Panc1 (cell line): ENCODE data around the gene CERS1. TPM values are rescaled to one million over a fixed set of nuclear protein-coding genes. Genes with fewer than 3 reads are reported as not detected.

ENCODE experiments used
- ATAC-seq: fragments of 200-7000 bp; cut with Tn5 transposase; 2 replicates; pipeline ENCODE4 v1.9.1; 2020; ENCODE audit warnings: mild to moderate bottlenecking, moderate library complexity
- BruUV-seq: library from RNA; stranded (reverse); fragments of 400-500 nt; replicated peaks from 2 replicates; lab custom pipeline; 2021; lab: Mats Ljungman, UMichigan
- CTCF ChIA-PET: fragments of 300-600 bp; sonication (Branson Sonifier 250); formaldehyde crosslinking; loops from one replicate; lab custom pipeline; 2022; ENCODE audit warnings: antibody characterized with exemption; lab: Charles Lee
- POLR2A ChIA-PET: fragments of 300-600 bp; sonication (Branson Sonifier 250); formaldehyde crosslinking; loops from one replicate; lab custom pipeline; 2022; ENCODE audit warnings: antibody characterized with exemption; lab: Charles Lee
- DNase-seq: peaks from one replicate; pipeline ENCODE4 v3.0.0-alpha.2; 2010; ENCODE audit warnings: low read depth, low spot score
- H3K27ac ChIP-seq: 2 replicates; pipeline ENCODE4 v1.5.1; 2011; ENCODE audit warnings: mild to moderate bottlenecking, low read length, inconsistent platforms
- H3K27me3 ChIP-seq: fragments of 200-500 bp; sonication (Bioruptor generic); 2 replicates; pipeline ENCODE4 v1.6.0; 2014; ENCODE audit warnings: low read length, inconsistent platforms; ENCODE audit not compliant: control insufficient read depth, insufficient read depth
- H3K36me3 ChIP-seq: fragments of 200-500 bp; sonication (Bioruptor generic); 2 replicates; pipeline ENCODE4 v1.5.1; 2014; ENCODE audit warnings: inconsistent platforms, mild to moderate bottlenecking, low read length, moderate library complexity; ENCODE audit not compliant: control insufficient read depth, insufficient read depth
- H3K4me1 ChIP-seq: 2 replicates; pipeline ENCODE4 v1.5.1; 2011; ENCODE audit warnings: inconsistent platforms, mild to moderate bottlenecking, low read length, moderate library complexity; ENCODE audit not compliant: control insufficient read depth, insufficient read depth
- H3K4me3 ChIP-seq, 2 experiments: 2 replicates each; pipeline ENCODE4 v1.5.1; 2011 to 2012; ENCODE audit warnings: low read depth in 2 of 2, low read length in 2 of 2, mild to moderate bottlenecking in 2 of 2, inconsistent platforms in 1 of 2, moderate library complexity in 1 of 2
- H3K9me3 ChIP-seq: fragments of 200-500 bp; sonication (Bioruptor generic); 2 replicates; pipeline ENCODE4 v1.5.1; 2014; ENCODE audit warnings: low read depth, mild to moderate bottlenecking, inconsistent platforms, low read length, moderate library complexity; ENCODE audit not compliant: control insufficient read depth, insufficient read depth
- CTCF ChIP-seq: fragments of 450-650 bp; IDR thresholded peaks from 2 replicates; pipeline ENCODE4 v1.5.1; 2017; ENCODE audit warnings: mild to moderate bottlenecking
- POLR2AphosphoS5 ChIP-seq: IDR thresholded peaks from 2 replicates; pipeline ENCODE4 v1.6.1; 2012; ENCODE audit warnings: mild to moderate bottlenecking, low read depth, low read length, moderate library complexity
- SIN3A ChIP-seq: IDR thresholded peaks from 2 replicates; pipeline ENCODE4 v1.6.1; 2012; ENCODE audit warnings: low read depth, mild to moderate bottlenecking, low read length, moderate library complexity, borderline replicate concordance; ENCODE audit not compliant: insufficient read depth
- TCF7L2 ChIP-seq: IDR thresholded peaks from 2 replicates; pipeline ENCODE4 v1.6.1; 2011; ENCODE audit warnings: mild to moderate bottlenecking, low read depth, low read length, inconsistent platforms
- in situ Hi-C: cut with HindIII; loops from 2 replicates; pipeline ENCODE4 v1.10.0; 2016; ENCODE audit warnings: low sequenced_read_pairs, low pct_unique_long_range_greater_than_20kb
- intact Hi-C: fragments of 100-400 bp; cut with micrococcal nuclease; formaldehyde crosslinking; loops from one replicate; pipeline ENCODE4 v1.10.0; 2022; ENCODE audit not compliant: unreplicated experiment
- total RNA-seq: library from RNA; stranded (reverse); gene quantifications from one replicate; pipeline ENCODE4 v1.2.1, GENCODE V29; 2021; ENCODE audit not compliant: unreplicated experiment
- TF ChIP-seq, protein P1 (sequence below), 2 experiments: IDR thresholded peaks; 2 replicates each; pipeline ENCODE4 v1.6.1; 2011 to 2012; ENCODE audit warnings: low read depth in 2 of 2, control low read depth in 1 of 2, low read length in 1 of 2, mild to moderate bottlenecking in 1 of 2, moderate library complexity in 1 of 2; ENCODE audit not compliant: insufficient read depth in 1 of 2

The CERS1 gene
- total RNA-seq, 1 experiment from 2014 or later: 4.5 TPM

- Histone ChIP-seq H3K9me3 (no peaks in the 10 kb centered on the region), H3K36me3 (peaks cover 2% of the 10 kb centered on the region; the same call in 1 of the 2 replicates), H3K4me3 (peak overlapping the region; percentile 69 to 74), H3K27ac (0 out of 2 replicates have a peak overlapping the region, but pooled peaks have one; percentile 78), H3K27me3 (no peaks in the 10 kb centered on the region), H3K4me1 (peaks cover 5% of the 10 kb centered on the region)
- ATAC-seq: no peak
- TSS peak; percentile 72 for BruUV-seq
- ChIA-PET POLR2A (no interaction called here), CTCF (no interaction called here)
- TF ChIP-seq, protein P1, sequence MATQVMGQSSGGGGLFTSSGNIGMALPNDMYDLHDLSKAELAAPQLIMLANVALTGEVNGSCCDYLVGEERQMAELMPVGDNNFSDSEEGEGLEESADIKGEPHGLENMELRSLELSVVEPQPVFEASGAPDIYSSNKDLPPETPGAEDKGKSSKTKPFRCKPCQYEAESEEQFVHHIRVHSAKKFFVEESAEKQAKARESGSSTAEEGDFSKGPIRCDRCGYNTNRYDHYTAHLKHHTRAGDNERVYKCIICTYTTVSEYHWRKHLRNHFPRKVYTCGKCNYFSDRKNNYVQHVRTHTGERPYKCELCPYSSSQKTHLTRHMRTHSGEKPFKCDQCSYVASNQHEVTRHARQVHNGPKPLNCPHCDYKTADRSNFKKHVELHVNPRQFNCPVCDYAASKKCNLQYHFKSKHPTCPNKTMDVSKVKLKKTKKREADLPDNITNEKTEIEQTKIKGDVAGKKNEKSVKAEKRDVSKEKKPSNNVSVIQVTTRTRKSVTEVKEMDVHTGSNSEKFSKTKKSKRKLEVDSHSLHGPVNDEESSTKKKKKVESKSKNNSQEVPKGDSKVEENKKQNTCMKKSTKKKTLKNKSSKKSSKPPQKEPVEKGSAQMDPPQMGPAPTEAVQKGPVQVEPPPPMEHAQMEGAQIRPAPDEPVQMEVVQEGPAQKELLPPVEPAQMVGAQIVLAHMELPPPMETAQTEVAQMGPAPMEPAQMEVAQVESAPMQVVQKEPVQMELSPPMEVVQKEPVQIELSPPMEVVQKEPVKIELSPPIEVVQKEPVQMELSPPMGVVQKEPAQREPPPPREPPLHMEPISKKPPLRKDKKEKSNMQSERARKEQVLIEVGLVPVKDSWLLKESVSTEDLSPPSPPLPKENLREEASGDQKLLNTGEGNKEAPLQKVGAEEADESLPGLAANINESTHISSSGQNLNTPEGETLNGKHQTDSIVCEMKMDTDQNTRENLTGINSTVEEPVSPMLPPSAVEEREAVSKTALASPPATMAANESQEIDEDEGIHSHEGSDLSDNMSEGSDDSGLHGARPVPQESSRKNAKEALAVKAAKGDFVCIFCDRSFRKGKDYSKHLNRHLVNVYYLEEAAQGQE (IDR thresholded peaks at IDR 0.05; ENCODE audit: insufficient read depth in 1 of 2, low read depth in 2 of 2, low read length in 1 of 2): no peak
- TF ChIP-seq TCF7L2: no peak
- no peak for TF ChIP-seq SIN3A
- TF ChIP-seq CTCF: no peak
- TF ChIP-seq POLR2AphosphoS5: no peak
- intact Hi-C loops: loop anchor here (10.0 kb wide), 1 partner anchor 46 kb away; no protein-coding TSS in a partner anchor
- in situ Hi-C loops: no loop called here
- DNase-seq: no peak
Observed at GRCh38 chr19:18939163-18939562, 43.2 kb upstream of the CERS1 start.

- no peaks in the 10 kb centered on the region for H3K9me3 ChIP-seq
- H3K36me3 ChIP-seq: no peaks in the 10 kb centered on the region
- no peak for ATAC-seq
- no peaks in the 10 kb centered on the region for H3K4me1 ChIP-seq
- intact Hi-C loops: loop anchor here (10.0 kb wide), 1 partner anchor 52 kb away; no protein-coding TSS in a partner anchor
- no peak overlapping the region for H3K4me3 ChIP-seq
- no TSS peak for BruUV-seq
- no peak overlapping the region for H3K27ac ChIP-seq
- TF ChIP-seq TCF7L2 (no peak), SIN3A (no peak)
- DNase-seq: no peak
- no peaks in the 10 kb centered on the region for H3K27me3 ChIP-seq
- POLR2A ChIA-PET: no interaction called here
- CTCF ChIA-PET: no interaction called here
- in situ Hi-C loops: no loop called here
Observed at GRCh38 chr19:18933297-18933696, 37.3 kb upstream of the CERS1 start.

DNA sequence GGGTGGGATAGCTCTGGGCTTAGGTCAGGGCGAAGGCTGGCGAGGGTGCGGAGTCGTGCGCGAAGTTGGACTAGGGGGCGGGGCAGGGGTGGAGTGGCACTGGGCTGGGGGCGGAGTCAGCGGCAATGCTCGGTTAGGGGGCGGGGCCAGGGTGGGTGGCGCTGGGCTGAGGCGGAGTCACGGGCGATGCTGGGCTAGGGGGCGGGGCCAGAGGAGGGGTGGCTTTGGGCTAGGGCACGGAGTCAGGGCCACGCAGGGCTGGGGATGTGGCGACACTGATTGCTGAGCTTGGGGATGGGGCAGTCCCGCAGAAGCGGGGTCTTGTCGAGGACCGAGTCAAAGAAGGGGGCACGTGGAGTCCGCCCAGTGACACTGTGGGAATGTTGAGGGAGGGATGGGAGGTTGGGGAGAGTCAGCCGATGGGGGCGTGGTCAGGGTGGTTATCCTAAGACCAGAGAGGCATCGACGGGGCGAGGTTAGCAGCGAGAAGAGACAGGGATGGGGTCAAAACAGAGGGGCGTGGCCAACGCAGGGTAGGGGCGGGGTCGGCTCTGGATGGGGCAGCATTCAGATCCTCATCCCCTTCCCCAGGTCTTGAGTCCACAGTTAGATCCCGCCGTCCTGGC is 36.4 kb upstream of the CERS1 start:
- DNase-seq: peak; percentile 8
- H3K9me3 ChIP-seq: no peaks in the 10 kb centered on the region
- in situ Hi-C loops (no loop called here), intact Hi-C loops (loop anchor here (10.0 kb wide), 1 partner anchor 52 kb away; no protein-coding TSS in a partner anchor)
- ChIA-PET POLR2A (no interaction called here), CTCF (no interaction called here)
- H3K27me3 ChIP-seq: no peaks in the 10 kb centered on the region
- H3K36me3 ChIP-seq: no peaks in the 10 kb centered on the region
- no peak for TF ChIP-seq POLR2AphosphoS5
- TF ChIP-seq SIN3A: no peak
- TF ChIP-seq, protein P1 (IDR thresholded peaks at IDR 0.05; ENCODE audit: insufficient read depth in 1 of 2, low read depth in 2 of 2, low read length in 1 of 2): no peak
- TF ChIP-seq TCF7L2: no peak
- TF ChIP-seq CTCF: no peak
- ATAC-seq: peak; percentile 90
- no peak overlapping the region for H3K27ac ChIP-seq
- BruUV-seq: no TSS peak
- H3K4me1 ChIP-seq: no peaks in the 10 kb centered on the region
- no peak overlapping the region for H3K4me3 ChIP-seq
